Measurements from ENCODE around the gene MYT1.

The MYT1 gene

GRCh38 chr20:64153410-64153809, 10.8 kb upstream of the MYT1 start:
- H3K27ac ChIP-seq = no peak overlapping the region
- TF ChIP-seq, protein P1, sequence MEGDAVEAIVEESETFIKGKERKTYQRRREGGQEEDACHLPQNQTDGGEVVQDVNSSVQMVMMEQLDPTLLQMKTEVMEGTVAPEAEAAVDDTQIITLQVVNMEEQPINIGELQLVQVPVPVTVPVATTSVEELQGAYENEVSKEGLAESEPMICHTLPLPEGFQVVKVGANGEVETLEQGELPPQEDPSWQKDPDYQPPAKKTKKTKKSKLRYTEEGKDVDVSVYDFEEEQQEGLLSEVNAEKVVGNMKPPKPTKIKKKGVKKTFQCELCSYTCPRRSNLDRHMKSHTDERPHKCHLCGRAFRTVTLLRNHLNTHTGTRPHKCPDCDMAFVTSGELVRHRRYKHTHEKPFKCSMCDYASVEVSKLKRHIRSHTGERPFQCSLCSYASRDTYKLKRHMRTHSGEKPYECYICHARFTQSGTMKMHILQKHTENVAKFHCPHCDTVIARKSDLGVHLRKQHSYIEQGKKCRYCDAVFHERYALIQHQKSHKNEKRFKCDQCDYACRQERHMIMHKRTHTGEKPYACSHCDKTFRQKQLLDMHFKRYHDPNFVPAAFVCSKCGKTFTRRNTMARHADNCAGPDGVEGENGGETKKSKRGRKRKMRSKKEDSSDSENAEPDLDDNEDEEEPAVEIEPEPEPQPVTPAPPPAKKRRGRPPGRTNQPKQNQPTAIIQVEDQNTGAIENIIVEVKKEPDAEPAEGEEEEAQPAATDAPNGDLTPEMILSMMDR (conservative IDR thresholded peaks at IDR 0.05) = no peak
- no peak for TF ChIP-seq ZFX (IDR thresholded peaks at IDR 0.05)

DNA sequence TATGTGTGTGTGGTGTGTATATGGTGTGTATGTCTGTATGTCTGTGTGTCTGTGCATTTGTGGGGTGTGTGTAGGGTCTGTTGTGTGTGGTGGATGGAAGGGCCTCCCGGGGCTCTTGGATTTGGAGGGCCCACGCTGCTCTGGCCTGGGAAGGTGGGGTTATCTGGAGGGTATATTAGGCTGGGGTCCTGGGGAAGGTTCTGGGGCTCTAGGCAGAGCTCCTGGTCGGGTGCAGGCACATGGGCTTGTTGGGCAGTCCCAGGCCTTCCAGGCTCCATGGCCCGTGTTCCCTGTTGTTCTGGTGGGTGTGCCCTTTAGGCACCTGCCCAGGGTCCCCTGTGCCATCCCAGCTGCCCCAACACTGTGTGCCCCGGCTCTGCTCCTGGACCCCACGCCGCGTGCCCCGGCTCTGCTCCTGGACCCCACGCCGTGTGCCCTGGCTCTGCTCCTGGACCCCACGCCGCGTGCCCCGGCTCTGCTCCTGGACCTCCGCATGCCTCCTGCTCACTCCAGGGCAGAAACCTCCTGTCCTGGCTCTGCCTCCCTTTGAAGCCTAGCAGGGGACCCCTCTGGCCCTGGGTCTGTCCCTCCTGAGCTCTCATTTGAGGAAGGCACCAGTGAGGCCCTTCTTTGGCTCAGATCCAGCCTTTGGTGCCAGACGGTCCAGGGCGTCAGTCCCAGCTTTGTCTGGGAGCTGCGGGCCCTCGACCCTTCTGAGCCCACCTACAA, 10.2 kb upstream of the MYT1 start:
- H3K27ac ChIP-seq = no peak overlapping the region
- no peak for TF ChIP-seq ZFX (IDR thresholded peaks at IDR 0.05)
- TF ChIP-seq, protein P1 (conservative IDR thresholded peaks at IDR 0.05) = no peak

DNA sequence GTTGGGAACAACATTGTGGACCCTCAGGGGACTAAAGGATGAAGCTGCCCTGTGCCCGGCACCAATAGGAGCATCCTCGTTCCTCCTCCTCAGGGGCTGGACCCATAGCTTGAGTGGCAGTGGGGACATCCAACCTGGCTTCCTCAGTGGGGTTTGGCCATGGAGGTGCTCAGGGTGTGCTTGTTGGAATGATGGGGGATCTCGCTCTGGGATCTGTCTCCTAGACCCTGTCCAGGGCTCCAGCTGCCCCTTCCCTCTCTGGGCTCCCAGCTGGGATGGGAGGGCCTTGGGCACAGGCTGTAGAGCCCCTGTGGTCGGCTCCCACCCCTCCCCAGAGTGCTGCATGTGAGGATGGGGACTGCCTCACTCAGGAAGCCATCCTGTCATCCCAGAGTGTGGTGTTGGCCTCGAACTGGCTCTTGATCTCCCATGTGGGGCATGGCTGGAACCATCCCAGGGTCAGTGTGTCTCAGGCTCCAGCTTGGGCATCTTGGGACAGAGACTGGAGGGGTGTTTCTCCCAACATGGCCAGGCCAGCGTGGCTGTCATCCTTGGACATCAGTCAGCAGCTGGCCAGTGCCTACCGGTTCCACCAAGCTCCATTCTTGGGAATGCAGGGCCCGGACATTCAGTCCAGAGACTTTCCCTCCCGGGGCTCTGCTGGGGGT, 9.5 kb upstream of the MYT1 start:
- TF ChIP-seq ZFX (IDR thresholded peaks at IDR 0.05) = no peak
- TF ChIP-seq, protein P1 (conservative IDR thresholded peaks at IDR 0.05) = no peak

DNA sequence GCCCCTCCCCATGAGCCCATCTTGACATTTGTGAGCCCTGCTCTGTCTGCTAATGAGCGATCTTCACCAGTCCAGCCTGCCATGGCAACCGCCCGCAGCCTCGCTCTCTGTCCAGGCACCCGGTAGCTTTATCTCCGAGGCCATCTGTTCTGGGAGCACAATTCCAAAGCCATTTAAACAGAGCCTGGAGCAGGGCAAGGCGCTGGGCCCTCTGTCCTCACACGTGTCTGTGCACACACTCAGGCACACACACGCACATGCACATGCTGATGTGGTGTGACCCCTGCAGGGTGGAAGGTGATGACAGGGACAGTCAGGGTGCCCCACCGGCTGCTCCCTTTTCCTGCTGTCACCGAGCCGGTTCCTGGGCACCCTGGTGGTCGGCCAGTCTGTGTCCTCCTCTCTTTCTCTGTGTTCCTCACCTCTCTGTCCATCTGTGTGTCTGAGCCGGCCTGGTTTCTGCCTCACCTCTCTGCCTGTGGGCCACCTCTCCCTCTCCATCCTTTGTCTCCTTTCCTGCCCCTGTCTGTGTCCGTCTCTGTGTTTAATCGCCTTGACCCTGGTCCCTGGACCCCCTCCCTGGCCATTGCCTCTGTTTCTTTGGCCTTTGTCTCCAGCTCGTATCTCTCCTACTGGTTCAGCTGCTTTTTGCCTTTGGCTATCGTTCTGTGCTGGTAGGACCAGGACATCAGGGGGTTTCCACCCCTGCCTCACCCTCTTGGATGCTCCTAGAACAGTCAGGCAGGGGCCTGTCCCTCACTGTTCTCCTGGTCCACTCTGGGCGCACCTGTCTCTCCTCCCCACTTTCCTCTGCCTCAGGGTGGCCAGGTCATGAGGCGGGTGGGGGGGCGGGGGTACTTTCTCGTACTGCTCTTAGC, 8.8 kb upstream of the MYT1 start:
- no peak overlapping the region for H3K27ac ChIP-seq
- no peak for TF ChIP-seq ZFX (IDR thresholded peaks at IDR 0.05)
- TF ChIP-seq, protein P1 (conservative IDR thresholded peaks at IDR 0.05) = no peak

More for the DNA sequence above, 9.5 kb upstream of the MYT1 start:
- no peak overlapping the region for H3K27ac ChIP-seq

DNA sequence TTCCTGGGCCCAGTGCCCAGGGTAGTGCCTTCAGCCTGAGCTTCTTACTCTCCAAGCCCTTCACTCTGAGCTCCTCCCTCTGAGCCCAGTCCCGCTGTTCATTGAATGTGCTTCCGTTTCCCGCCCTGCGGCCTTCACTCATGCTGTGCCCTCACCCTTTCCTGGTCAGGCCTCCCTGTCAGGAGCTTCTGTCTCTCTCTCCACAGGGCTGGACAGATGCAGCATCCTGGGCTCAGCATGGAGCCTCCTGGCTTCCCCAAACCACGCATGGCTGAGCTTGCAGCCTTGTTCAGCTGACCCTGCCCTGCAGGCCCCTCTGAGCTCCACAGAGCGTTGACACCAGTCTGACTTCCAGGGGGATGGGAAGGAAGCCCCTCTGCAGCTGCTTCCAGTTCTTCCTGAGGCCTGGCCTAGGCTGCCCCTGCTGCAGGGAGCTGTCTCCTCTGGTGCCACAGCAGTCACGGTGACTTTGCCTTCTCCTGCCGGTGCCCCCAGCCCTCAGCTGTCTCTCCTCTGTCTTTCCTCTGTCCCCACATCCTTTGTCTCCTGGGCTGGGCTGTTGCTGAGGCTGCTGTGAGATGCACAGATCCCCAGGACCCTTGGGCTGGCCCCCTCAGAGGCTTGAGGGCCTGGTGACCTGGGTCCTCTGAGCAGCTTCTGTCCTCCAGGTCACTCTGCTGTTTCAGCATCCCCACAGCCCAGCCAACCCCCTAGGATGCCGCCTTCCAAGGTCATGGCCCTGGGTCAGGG, 7.9 kb upstream of the MYT1 start:
- no peak for TF ChIP-seq ZFX (IDR thresholded peaks at IDR 0.05)
- H3K27ac ChIP-seq = no peak overlapping the region

DNA sequence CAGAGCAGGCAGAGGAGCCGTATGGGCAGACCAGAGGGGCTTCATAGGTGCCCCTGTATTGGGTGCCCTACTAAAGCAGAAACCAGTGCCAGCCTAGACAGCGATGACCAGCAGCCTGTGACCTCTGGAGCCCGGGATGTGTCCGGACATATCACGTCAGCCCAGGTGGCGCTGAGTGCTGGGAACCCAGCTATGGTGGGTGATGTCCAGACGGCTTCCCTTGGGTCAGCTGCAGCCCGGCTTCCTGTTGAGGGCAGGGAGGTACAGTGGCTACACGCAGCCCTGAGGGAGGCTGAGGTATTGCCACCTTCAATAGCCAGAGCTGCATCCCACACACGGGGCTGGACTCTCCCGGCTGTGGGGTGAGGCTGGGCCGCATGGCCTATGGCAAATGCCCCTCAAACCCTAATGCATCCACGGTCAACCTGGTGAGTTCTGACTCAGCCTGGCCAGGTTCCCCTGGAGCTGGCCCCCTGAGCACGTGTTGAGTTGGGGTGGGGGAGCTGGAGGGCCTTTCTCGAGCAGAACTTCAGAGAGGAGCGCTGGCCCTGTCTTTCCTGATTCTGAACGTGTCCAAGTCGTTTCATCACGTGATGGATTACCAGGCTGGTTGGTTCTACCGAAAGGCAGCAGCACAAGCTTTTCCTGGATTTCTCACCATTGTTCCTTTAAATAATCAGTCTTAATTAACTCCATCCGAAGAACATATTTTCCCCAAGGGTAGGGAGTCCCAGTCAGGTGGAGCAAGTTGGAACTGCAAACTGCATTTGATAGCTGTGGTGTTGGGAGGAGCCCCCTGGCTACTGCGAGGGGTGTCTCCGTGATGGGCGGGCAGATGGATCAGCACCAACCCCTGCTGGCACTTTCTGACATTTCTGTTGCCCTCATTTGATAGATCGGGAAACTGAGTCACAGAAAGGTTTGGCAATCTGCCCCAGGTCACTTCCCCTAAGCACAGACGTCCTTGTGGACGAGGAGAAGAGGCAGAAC, 7.1 kb upstream of the MYT1 start:
- no peak for TF ChIP-seq ZFX (IDR thresholded peaks at IDR 0.05)
- TF ChIP-seq, protein P1 (conservative IDR thresholded peaks at IDR 0.05) = no peak
- no peak overlapping the region for H3K27ac ChIP-seq
